Measurements from ENCODE around the gene PSMD6. TPM values are rescaled to one million over a fixed set of nuclear protein-coding genes. Genes with fewer than 3 reads are reported as not detected.

PSMD6 gene
- total RNA-seq, 4 donors from 2014 or later, result 73.1 to 97.4 (median 79.5) TPM

DNA sequence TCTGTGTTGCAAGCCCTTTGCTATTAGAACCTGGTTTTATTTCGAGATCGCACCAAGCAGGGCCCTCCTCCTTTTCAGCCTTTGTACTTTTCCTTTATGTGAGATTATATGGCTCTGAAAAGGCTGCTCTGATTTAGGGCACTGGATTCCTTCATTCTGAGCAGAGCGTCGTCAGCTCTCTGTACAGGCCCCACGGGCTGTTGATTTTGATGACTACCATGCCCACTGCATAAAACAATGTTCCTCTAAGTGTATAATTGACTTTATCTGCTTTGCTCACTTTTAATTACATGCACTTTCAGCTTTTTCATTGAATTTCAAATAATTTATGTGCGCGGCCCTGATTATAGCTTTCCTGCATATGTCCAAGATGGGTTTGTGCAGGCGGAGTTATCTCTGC, 4.4 kb upstream of the PSMD6 start:
- Histone ChIP-seq H3K4me3 (no peak overlapping the region), H3K9me3 (no peaks in the 10 kb centered on the region), H3K4me1 (peaks cover 0 to 32% (median 2%) of the 10 kb centered on the region in 3 donors), H3K27ac (no peak overlapping the region), H3K27me3 (no peaks in the 10 kb centered on the region), H3K36me3 (no peaks in the 10 kb centered on the region)
- TF ChIP-seq EP300 (IDR thresholded peaks at IDR 0.05) (no peak), POLR2AphosphoS5 (IDR thresholded peaks at IDR 0.05) (no peak), POLR2A (IDR thresholded peaks at IDR 0.05) (no peak)
- TF ChIP-seq, protein P1, sequence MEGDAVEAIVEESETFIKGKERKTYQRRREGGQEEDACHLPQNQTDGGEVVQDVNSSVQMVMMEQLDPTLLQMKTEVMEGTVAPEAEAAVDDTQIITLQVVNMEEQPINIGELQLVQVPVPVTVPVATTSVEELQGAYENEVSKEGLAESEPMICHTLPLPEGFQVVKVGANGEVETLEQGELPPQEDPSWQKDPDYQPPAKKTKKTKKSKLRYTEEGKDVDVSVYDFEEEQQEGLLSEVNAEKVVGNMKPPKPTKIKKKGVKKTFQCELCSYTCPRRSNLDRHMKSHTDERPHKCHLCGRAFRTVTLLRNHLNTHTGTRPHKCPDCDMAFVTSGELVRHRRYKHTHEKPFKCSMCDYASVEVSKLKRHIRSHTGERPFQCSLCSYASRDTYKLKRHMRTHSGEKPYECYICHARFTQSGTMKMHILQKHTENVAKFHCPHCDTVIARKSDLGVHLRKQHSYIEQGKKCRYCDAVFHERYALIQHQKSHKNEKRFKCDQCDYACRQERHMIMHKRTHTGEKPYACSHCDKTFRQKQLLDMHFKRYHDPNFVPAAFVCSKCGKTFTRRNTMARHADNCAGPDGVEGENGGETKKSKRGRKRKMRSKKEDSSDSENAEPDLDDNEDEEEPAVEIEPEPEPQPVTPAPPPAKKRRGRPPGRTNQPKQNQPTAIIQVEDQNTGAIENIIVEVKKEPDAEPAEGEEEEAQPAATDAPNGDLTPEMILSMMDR (IDR thresholded peaks at IDR 0.05), result no peak
- 76 to 89% methylated on average over 5 to 8 of the region's 8 CpGs for WGBS, 2 donors (ENCODE audit: low coverage in 1 of 2)
- no peak for ATAC-seq

DNA sequence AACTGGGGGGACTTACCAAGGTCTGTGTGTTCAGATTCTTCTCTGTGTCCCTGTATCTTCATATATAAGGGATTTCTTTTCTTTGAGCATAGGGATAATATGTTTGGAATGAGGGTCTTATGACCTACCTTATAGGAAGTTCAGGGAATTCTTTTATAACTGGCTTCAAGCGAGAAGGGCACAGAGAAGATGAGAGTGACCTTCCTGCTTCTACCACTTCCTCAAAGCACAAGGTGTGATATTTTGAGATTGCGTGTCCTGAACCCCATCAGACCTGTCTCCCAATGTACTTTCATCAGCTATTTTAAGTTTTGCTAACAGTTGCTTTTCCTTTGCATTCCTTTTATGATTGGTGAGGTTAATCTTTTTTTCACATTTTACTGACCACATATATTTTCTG, 3.1 kb upstream of the PSMD6 start:
- 90 to 92% methylated on average over 2 of the region's 2 CpGs for WGBS, 2 donors (ENCODE audit: low coverage in 1 of 2)
- no peak for ATAC-seq
- Histone ChIP-seq H3K27me3 (no peaks in the 10 kb centered on the region), H3K9me3 (no peaks in the 10 kb centered on the region), H3K27ac (no peak overlapping the region), H3K4me1 (peaks cover 6 to 33% (median 11%) of the 10 kb centered on the region in 3 donors), H3K36me3 (peaks cover 0 to 2% of the 10 kb centered on the region in 2 donors), H3K4me3 (no peak overlapping the region)
- TF ChIP-seq POLR2A (IDR thresholded peaks at IDR 0.05) (no peak), POLR2AphosphoS5 (IDR thresholded peaks at IDR 0.05) (no peak), EP300 (IDR thresholded peaks at IDR 0.05) (no peak)
- TF ChIP-seq, protein P1 (IDR thresholded peaks at IDR 0.05), result no peak

DNA sequence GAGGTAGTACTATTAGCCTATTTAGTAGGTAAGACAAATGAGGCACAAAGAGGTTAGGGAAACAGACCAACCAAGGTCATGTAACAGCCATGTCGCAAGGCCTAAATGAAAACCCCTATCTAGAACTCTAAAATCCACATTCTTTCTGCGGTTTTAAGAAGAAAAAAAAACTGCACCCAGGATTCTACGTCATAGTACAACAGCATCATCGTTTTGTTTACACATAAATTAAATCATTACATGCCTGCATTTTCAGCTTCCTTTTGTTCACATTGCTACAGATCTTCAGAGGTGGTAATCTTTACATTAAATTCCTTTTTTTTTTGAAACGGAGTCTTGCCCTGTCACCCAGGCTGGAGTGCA, 548 bp upstream of the PSMD6 start:
- Histone ChIP-seq H3K9me3 (no peaks in the 10 kb centered on the region), H3K27ac (peak overlapping the region in 3 of 4 donors; percentile 88 to 90 (median 89))

DNA sequence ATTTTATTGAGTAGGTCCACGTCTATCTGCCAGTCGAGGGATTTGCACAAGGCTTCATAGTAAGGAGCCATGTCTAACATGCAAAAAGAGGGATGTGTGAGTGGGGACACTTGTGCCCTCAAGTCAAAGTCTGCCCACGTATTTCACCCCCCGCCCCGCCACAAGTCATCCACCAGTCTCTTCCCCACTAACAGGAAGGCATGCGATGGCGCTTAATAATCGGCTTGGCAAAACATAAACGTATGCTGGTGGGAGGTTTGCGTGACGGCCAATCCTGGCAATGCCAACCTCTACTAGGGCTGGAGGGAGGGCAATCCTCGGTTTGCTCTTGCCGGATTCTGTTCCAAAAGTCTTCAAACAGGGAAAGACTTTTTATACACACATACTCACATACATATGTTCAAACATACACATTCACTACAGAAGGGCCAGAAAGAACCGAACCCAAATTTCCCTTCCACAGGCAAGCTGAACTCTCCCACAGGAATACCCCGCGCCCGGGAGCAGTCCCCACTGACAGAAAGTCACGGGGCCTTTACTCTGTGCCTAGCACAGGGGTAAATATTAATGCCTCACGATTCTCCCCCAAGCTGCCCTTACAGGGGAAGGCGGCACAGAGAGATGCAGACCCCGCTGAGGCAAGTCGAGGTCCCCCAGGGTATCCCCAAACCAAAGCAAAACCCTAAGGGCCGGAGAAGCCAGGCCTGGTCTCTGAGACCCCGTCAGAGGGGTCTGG, 675 bp downstream of the PSMD6 start:
- peak; percentile 2 for ATAC-seq
- peak overlapping the region; percentile 79 to 88 for H3K4me3 ChIP-seq
- H3K27ac ChIP-seq, result peak overlapping the region; percentile 54 to 90 (median 88)
- no peaks in the 10 kb centered on the region for H3K9me3 ChIP-seq
- peaks cover 4 to 40% of the 10 kb centered on the region in 2 donors for H3K36me3 ChIP-seq
- peaks cover 7 to 46% (median 11%) of the 10 kb centered on the region in 3 donors for H3K4me1 ChIP-seq
- TF ChIP-seq EP300 (IDR thresholded peaks at IDR 0.05), result no peak
- TF ChIP-seq, protein P1 (IDR thresholded peaks at IDR 0.05), result no peak
- TF ChIP-seq POLR2AphosphoS5 (IDR thresholded peaks at IDR 0.05), result no peak
- no peak for TF ChIP-seq POLR2A (IDR thresholded peaks at IDR 0.05)
- WGBS, 2 donors (ENCODE audit: low coverage in 1 of 2), result 0 to 36% methylated on average over 5 to 12 of the region's 24 CpGs
- no peaks in the 10 kb centered on the region for H3K27me3 ChIP-seq

More for the DNA sequence above, 548 bp upstream of the PSMD6 start:
- peaks cover 4 to 27% of the 10 kb centered on the region in 2 donors for H3K36me3 ChIP-seq
- peak overlapping the region in 1 of 2 donors; percentile 88 for H3K4me3 ChIP-seq
- ATAC-seq, result no peak
- H3K27me3 ChIP-seq, result no peaks in the 10 kb centered on the region
- WGBS, 2 donors (ENCODE audit: low coverage in 1 of 2), result 61 to 71% methylated on average over 5 of the region's 5 CpGs
- TF ChIP-seq, protein P1 (IDR thresholded peaks at IDR 0.05), result no peak
- no peak for TF ChIP-seq POLR2AphosphoS5 (IDR thresholded peaks at IDR 0.05)
- no peak for TF ChIP-seq POLR2A (IDR thresholded peaks at IDR 0.05)
- TF ChIP-seq EP300 (IDR thresholded peaks at IDR 0.05), result no peak
- peaks cover 7 to 39% (median 11%) of the 10 kb centered on the region in 3 donors for H3K4me1 ChIP-seq

DNA sequence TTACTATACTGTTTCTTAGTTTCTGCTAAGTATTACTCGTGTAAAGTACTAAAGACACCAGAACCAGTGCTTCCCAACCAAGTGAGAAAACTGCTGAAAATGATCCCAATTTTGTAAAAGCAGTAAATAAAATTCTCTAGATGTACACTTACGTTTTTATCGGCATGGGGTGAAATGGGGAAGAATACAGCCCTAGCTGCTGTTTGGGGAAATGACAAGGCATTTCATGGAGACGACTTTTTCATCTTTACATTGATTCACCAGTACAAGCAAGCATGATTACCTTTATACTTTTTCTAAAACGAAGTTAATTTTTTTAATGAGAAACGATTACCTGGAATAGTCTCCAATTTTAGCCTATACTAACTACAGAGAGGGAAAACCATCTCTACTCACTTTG, 1.4 kb downstream of the PSMD6 start:
- peaks cover 7 to 53% (median 11%) of the 10 kb centered on the region in 3 donors for H3K4me1 ChIP-seq
- H3K27me3 ChIP-seq, result no peaks in the 10 kb centered on the region
- H3K36me3 ChIP-seq, result peaks cover 4 to 46% of the 10 kb centered on the region in 2 donors
- WGBS, 2 donors (ENCODE audit: low coverage in 1 of 2), result 64 to 79% methylated on average over 6 of the region's 6 CpGs
- no peak for ATAC-seq
- no peak for TF ChIP-seq POLR2A (IDR thresholded peaks at IDR 0.05)
- peak overlapping the region in 1 of 2 donors; percentile 88 for H3K4me3 ChIP-seq
- peak overlapping the region in 1 of 4 donors; percentile 89 for H3K27ac ChIP-seq
- no peaks in the 10 kb centered on the region for H3K9me3 ChIP-seq
